Measurements from ENCODE around the gene IFT172.
"Not testable (repeated sequence)": the region's sequence is repeated elsewhere in the genome, so short reads cannot be mapped to it uniquely, and the experiment has no call there.

Gene IFT172

GRCh38 chr2:27494284-27494943, 4.9 kb upstream of the IFT172 start:
- DNase-seq = no peak

DNA sequence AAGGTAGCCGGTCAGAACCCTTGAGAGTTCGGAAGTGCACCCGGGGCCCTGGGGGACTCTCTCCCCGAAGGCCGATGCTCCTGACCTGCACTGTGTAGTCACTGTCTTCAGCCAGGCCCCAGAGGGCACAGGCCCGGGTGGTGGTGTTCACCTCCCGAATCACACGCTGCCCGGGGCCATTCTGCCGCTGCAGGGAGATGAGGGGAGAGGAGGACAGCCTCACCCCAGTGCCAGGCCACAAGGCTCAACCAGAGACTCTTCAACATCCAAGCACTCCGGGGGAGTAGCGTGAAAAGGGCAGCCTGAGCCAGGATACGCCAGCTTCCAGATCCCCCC, 4.4 kb upstream of the IFT172 start:
- no peak for DNase-seq

GRCh38 chr2:27492557-27492956, 3.0 kb upstream of the IFT172 start:
- DNase-seq = no peak

- DNase-seq = no peak
Measured at GRCh38 chr2:27489118-27489497, 435 bp downstream of the IFT172 start.

DNA sequence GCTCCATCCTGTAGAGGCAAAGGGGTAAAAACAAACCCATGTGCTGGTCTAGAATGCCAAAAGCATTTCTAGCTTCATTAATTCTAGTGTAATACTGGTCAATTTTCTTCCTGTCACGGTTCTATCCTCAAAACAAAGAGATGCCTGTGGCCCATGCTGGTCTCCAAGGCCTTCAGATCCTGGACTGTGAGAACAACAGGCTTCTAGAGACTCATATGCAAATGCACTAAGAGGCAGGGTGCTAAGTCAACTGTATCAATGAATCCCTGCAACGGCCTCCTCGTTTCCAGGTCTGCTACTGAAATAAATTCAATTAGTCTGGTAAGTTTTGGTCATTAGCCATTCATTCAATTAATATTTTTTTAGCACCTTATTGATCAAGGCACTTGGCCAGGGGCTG, 4.0 kb downstream of the IFT172 start:
- DNase-seq = no peak

DNA sequence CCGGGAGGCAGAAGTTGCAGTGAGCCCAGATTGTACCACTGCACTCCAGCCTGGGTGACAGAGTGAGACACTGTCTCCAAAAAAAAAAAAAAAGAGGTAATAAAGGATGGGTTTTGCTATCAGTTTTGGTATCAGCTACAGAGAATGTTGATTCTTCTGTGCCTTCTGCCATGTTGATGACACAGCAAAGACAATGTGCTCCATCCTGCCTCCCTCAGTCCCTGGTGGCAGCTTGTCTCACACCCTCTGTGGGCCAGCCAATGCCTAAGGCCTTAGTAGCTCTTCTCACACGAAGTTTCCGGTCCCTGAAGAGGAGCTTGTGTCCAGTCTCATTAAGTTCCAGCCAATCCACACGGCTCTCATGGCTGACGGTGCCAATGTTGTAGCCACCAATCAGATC, 17.6 kb downstream of the IFT172 start:
- DNase-seq = no peak

DNA sequence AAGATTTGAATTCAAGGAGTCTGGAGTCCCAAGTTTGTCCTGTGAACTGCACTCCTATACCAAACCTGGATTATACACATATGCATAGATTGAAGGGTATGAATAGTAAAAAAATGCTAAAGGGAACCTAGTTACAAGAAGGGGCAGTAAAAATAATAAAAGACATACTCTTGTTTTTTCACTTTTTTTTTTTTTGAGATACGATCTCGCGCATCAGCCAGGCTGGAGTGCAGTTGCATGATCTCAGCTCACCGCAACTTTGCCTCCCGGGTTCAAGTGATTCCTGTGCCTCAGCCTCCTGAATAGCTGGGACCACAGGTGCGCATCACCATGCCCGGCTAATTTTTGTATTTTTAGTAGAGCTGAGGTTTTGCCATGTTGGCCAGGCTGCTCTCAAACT, 25.1 kb downstream of the IFT172 start:
- no peak for DNase-seq

- DNase-seq = no peak
Measured at GRCh38 chr2:27461118-27461517, 28.4 kb downstream of the IFT172 start.

DNA sequence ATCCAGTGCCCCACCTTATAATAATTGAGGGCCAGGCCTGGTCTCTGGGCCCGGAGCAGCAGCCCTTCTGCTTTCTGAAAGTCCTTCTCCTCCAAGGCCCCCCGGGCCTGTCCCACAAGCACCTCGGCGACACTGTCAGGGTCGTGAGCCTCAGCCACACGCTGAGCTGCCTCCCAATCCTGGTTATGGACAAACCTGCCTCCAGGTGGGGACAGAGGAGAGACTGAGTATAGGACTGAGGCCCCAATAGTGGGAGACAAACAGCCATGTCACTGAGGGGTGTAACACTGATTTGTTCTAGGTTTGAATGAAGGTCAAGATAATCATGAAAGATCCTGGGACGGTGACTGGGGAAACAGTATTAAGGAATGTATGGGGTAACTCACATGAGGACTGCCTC, 35.6 kb downstream of the IFT172 start:
- DNase-seq = no peak

DNA sequence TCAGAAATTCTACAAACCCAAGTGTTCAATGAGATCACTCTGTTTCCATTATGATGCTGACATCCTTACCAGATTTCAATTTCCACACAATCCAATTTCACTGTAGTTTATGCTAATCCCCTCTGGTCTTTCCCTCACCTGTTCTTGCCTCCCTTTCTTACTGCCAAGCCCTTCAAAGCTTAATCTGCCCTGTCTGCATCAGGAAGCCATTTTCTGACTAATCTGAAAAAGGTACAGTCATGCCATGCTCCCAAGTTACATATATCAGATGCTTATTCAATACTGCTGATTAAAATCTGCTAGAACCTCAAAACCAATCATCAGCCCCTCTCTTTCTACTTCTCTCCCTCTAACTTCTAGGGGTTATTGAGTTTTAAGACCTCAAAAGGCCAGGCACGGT, 38.4 kb downstream of the IFT172 start:
- no peak for DNase-seq

DNA sequence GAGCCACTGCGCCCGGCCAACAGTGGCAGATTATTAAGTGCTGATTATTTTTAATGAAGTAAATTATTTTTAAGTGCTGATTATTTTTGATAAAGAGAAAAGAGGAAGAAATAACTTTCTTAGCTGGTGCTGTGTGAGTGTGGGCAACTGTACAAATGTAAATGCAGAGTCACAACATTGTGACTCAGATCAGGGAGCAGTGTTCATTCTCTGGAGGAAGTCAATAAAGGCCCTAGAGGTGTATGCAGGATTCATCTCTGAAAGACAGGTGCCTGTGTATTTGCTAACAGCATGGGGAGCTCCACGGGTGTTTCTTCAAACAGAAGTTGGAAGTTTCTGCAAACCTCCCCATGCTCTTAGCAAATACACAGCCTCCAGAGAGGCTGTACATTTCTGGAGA, 41.2 kb downstream of the IFT172 start:
- no peak for DNase-seq

DNA sequence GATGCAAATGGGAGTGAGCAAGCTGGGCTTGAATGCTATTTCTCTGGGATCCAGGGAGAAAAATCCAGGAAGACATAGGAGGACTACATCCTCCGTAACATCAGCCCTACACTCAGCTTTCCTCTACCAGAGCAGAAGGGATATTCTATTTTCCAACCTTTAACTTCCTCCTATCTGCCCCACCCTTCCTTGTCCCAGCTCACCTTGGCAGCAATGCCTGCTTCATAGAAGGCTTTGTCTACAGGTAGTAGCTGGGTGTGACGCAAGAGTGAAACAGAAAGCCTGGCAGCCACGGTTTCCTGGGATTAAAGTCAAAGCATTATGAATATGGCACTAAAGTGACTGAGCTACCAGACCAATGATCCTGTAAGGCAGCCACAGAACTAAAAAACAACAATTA, 43.5 kb downstream of the IFT172 start:
- DNase-seq = no peak

GRCh38 chr2:27445615-27446014, 43.9 kb downstream of the IFT172 start:
- DNase-seq = no peak

DNA sequence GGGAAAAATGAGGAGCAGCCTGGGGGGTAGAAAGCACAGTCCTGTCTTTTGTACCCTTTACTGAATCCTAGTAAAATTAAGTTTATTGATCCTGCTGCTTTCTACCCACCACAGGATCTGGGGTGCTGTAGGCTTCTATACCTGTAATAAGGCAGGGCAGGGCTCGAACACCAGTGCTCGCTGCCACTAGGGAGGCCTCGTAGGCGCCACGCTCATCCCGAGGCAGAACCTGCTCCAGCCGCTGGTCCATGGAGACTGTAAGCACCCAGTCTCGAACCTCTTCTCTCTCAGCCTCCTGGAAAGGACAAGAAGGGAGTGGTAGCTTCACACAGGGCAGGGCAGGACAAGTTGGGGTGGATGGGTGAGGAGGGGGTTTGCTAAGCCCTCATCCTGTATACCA, 44.4 kb downstream of the IFT172 start:
- no peak for DNase-seq

DNA sequence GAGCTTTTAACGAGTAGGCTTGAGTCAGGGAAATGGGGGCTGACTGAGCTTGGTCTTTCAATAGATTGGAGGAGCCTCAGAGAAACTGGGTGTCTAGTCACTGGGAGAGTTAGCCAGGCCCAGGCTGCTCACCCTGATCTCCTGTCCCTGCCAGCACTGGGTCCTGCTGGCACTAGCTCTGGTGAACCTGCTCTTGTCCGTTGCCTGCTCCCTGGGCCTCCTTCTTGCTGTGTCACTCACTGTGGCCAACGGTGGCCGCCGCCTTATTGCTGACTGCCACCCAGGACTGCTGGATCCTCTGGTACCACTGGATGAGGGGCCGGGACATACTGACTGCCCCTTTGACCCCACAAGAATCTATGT, 46.6 kb downstream of the IFT172 start:
- no peak for DNase-seq

DNA sequence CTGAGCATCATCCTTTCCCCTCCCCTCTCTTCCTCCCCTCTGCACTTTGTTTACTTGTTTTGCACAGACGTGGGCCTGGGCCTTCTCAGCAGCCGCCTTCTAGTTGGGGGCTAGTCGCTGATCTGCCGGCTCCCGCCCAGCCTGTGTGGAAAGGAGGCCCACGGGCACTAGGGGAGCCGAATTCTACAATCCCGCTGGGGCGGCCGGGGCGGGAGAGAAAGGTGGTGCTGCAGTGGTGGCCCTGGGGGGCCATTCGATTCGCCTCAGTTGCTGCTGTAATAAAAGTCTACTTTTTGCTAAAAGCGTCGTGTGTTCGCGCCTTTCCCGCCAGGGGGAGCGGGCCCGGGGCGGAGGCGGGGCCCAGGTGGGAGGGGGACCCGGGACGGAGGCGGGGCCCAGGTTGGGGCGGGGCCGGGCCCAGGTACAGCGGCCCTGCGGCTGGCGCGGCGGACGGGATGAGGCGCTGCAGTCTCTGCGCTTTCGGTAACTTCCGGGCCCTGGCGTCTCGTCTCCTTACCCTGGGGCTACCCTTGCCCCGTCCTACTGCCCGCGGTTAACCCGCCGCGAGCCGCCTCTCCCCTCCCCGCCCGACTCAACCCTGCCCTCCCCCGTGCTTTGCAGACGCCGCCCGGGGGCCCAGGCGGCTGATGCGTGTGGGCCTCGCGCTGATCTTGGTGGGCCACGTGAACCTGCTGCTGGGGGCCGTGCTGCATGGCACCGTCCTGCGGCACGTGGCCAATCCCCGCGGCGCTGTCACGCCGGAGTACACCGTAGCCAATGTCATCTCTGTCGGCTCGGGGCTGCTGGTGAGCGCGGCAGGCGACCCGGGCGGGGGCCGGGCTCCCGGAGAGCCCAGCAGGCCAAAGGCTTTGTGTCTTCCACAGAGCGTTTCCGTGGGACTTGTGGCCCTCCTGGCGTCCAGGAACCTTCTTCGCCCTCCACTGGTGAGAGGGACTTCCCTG, 47.3 kb downstream of the IFT172 start, which contains the start of gene KRTCAP3:
TSS of gene KRTCAP3 (plus strand) at position 424 of the 962 bp plus-strand sequence. CDS start at position 456, 32 bp downstream.
- peak; percentile 61 for DNase-seq

DNA sequence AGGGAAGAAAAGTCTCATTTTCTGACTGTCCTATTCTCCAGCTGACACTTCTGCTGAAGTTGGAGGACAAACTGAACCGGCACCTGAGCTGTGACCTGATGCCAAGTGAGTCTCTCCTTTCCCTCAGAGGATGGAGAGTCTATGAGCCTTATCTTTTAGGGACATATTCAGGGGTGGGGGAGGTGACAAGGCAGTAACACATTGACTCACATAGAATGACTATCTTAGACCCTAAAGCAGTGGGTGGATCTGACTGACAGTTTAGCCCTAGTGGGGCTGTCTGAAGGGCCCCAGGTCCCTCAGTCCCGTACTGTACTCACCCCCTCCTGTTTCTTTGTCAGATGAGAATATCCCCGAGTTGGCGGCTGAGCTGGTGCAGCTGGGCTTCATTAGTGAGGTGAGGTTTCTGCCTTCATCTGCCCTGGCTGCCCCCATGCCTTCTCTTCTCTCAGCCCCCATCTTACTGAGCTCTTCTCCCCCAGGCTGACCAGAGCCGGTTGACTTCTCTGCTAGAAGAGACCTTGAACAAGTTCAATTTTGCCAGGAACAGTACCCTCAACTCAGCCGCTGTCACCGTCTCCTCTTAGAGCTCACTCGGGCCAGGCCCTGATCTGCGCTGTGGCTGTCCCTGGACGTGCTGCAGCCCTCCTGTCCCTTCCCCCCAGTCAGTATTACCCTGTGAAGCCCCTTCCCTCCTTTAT, 48.2 kb downstream of the IFT172 start:
- no peak for DNase-seq

GRCh38 chr2:27435628-27436027, 53.9 kb downstream of the IFT172 start:
- DNase-seq = no peak

GRCh38 chr2:27431395-27431794, 58.1 kb downstream of the IFT172 start:
- DNase-seq = peak; percentile 31

GRCh38 chr2:27428978-27429541, 60.5 kb downstream of the IFT172 start:
- DNase-seq = peak; percentile 62

DNA sequence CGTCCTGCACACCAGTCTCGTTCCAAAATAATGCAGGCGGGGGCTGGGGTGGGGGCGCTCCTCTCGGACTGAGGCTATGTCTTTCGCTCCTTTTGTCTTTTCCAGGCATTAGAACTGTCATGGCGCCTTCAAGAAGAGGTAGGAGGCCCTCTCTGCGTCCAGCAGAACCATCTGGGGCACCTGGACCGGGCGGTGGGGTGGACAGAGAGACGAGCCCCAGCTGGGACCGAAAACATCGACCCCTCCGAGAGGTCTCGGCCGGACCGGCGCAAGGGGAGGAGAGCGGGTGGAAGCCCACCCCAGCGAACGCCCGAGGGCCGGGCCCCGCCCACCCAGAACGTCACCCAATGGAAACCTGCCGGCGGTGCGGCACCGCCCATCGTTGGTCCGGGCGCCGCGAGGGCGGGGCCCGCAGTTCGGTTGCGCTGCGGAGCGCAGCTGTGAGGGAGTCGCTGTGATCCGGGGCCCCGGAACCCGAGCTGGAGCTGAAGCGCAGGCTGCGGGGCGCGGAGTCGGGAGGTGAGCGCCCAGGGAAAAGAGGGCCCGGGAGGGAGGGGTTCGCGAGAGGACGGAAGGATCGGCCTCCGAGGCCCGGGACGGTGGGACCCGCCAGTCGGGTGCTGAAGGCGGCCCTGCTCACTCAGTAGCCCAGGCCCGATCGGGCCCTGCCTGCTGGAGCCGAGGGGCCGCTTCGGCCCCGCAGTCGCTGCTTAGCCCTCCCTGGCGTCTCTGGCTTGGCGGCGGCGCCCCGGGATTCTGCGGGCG, 61.1 kb downstream of the IFT172 start, which contains the start of gene NRBP1:
TSS of gene NRBP1 (plus strand) at position 419 of the 765 bp plus-strand sequence. CDS start 4,643 bp downstream, outside the sequence.
- DNase-seq = peak; percentile 95

GRCh38 chr2:27427863-27428212, 61.7 kb downstream of the IFT172 start:
- no peak for DNase-seq

GRCh38 chr2:27425039-27425438, 64.5 kb downstream of the IFT172 start:
- not testable (repeated sequence) for DNase-seq
